Kidney glomerular epithelial cell (primary cell): Measurements from ENCODE around the gene IRAK1.
"Not testable (repeated sequence)": the region's sequence is repeated elsewhere in the genome, so short reads cannot be mapped to it uniquely, and the experiment has no call there.

Experiments
- DNase-seq: peaks from one replicate; lab custom pipeline; 2025; lab: John Stamatoyannopoulos, UW

IRAK1 gene

DNA sequence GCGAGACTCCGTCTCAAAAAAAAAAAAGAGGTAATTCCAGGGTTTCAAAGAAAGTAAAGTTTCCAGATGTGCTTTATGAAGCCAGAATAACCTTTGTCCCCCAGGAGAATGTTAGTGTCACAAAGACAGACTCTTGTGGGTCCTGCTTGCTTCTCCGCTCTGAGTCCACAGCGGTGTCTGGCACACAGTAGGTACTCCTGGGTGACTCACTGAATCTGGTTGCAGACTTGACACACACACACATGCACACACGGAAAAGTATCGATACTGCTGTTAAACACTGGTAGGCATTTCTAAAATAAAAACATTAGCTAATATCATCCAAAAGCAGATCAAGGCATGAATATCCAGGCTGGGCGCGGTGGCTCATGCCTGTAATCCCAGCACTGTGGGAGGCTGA, 24.2 kb downstream of the IRAK1 start:
- no peak for DNase-seq

DNA sequence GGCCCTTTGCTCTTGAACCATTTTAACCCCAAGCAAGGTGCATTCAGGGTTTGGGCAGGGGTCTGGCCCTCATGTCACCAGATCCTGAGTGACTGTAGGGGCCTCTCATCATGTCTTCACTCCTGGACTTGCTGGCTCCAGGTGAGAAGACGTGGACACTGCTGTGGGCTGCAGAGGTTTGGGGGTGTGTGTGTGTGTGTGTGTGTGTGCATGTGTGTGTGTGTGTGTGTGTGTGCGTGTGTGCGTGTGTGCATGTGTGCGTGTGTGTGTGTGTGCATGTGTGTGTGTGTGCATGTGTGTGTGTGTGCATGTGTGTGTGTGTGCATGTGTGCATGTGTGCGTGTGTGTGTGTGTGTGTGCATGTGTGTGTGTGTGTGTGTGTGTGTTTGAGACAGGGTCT, 25.3 kb downstream of the IRAK1 start:
- DNase-seq: not testable (repeated sequence)

DNA sequence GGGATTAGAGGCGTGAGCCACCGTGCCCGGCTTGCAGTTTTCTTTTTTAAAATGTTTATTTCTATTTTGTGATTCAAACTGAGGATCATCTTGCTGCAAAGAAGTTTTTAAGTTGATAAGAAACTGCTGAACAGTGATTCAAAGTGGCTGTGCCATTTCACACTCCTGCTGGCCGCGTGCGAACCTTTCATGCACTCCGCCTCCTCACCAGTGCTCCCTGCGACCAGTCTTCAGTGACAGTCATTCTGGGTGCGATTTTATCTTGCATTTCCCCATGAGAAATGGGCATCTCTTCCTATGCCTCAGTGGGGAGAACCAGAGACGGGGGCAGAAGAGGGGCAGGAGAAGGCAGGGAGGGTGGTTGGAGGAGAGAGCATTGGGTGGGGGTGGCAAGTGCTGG, 25.7 kb downstream of the IRAK1 start:
- no peak for DNase-seq

DNA sequence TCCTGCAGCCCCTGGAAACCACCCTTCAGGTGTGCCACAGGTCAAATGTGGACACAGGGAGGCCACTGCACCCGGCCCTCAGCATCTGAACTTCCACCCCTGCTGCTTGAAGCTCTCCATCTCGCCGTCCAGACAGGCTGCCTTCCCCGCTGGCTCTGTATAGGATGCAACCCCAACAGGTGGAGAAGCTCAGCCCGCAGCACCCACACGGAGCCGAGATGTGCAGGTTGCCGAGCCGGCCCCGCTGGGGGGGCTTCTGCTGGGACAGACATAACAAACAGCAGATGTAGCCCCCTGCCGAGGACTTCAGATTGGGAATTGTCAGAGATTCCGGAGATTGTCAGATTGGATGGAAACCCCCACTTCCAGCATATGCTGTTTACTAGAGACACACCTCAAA, 26.6 kb downstream of the IRAK1 start:
- no peak for DNase-seq

DNA sequence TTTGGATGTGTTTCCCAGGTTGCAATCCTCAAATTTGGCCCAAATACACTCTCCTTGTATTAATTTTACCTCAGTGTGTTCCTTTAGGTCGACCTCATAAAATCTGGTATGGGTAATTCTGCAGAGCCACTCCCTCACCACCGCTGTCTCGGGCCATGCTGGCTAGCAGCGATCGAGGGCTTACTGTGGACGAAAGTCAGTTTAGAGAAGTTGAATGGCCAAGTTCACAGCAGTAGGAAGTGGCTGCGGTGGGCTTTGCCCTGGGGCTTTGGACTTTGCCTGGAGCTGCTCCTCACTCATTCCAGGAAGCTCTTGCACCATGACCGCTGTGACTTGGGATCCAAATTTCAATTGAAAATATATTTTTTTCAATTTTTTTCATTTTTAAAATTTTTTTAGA, 27.5 kb downstream of the IRAK1 start:
- DNase-seq: no peak

DNA sequence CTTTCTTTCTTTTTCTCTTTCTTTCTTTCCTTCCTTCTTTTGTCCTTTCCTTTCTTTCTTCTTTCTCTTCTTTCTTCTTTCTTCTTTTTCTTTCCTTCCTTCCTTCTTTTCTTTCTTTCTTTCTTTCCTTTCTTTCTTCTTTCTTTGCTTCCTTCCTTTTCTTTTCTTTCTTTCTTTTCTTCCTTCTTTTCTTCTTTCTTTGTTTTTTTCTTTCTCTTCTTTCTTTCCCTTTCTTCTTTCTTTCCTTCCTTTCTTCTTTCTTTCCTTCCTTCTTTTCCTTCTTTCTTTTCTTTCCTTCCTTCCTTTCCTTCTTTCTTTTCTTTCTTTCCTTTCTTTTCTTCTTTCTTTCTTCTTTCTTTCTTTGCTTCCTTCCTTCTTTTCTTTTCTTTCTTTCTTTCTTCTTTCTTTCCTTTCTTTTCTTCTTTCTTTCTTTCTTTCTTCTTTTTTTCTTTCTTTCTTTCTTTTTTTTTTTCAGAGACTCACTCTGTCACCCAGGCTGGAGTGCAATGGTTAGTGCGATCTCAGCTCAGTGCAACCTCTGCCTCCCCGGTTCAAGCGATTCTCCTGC, 28.6 kb downstream of the IRAK1 start:
- no peak for DNase-seq

DNA sequence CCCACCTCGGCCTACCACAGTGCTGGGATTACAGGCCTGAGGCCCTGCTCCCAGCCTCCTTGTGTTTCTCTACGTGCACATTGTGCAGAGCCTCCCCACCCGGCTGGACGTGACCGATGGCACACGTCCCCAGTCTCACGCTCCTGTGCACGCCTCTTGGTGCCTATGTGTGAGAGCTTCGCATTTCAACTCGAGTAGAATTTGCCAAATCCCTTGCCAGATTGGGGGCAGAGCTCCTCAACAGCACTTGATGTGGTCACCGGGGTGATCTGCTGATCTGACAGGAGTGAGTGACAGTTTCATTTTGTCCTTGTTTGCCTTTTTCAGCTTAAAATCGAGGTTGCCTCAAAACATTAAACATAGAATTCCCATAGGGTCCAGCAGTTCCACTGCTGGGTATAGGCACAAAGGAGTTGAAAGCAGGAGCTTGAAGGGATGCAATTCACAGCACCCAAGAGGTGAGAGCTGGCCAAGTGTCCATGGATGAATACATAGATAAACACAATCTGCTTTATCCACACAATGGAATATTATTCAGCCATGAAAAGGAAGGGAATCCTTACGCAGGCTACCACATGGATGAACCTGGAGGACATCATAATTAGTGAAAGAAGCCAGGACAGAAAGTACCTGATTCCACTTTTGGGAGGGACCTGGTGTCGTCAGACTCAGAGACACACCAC, 29.6 kb downstream of the IRAK1 start:
- no peak for DNase-seq

DNA sequence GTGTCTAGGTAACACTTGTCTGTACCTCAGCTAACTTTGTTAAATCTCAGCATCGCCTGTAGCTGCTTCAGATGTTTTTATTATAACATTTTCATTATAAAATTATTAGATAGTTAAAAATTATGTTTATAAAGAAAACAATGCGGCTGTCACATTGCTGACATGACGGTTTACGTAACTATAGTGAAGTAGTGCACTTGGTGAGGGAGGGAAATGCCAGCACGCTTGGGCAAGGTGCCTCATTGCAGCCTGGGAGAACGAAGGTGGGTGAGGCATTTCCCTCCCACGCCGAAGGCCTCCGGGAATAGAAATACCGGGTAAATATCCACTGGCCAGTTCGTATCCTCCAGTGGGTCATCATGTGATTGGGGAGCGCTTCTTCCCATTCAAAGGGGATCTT, 31.2 kb downstream of the IRAK1 start:
- DNase-seq: peak; percentile 27

DNA sequence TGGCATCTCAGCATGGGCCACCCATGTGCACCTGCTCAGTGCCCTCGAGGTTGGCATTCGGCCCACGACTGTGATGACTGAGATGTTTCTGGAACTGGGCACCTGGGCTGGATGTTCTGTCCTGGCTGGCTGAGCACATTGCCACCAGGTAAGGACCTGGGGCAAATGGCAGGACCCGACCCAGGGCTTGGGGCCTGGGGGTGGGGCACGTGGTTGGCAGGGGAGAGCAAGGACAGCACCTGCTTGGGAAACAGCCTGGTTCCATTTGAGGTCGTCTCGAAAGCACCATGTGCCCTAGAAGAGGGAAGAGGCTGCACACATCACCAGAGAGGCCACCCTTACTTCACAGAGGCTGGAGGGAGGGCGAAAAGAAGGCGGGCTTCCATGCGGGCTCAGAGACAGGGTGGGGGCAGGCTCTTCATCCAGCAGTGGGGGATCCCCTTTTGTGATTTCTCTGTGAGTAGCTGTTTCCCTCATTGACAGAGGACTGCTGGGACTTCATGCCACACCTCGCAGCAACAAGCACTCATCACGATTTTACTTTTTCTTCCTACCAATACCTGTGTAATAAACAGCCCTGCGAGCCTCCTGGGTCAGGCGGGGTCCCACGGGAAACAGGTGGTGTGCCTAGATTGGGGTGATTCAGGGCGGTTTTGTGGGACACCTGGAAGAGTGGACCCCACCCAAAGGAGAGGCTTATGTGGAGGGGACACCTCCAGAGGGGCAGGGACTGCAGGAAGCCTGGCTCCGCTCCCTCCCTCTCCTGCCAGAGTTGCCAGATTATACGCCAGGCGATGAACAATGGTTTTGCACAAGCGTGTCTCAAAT, 35.1 kb downstream of the IRAK1 start:
- DNase-seq: no peak

DNA sequence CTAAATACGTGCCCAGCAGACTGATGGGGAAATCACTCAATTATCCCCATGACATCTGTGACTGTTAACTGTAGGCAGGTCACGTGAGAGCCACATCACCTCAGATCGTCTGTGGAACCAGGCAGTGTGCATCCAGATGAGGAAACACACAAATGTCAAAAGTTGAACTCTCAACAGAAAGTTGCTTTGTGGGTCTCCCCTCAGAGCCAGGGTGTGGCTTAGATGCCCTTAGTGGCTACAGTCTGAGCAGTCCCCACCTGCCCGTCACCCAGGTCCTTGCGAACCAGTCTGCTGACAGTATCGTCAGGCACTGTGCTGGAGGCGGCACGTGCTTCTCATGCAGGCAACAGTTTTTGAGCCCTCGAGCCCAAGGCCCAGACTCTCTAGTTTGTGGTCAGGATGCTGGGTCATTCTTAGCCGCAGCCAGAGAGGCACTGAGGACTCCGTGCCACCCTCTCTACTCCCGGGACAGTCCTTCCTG, 36.3 kb downstream of the IRAK1 start:
- no peak for DNase-seq

DNA sequence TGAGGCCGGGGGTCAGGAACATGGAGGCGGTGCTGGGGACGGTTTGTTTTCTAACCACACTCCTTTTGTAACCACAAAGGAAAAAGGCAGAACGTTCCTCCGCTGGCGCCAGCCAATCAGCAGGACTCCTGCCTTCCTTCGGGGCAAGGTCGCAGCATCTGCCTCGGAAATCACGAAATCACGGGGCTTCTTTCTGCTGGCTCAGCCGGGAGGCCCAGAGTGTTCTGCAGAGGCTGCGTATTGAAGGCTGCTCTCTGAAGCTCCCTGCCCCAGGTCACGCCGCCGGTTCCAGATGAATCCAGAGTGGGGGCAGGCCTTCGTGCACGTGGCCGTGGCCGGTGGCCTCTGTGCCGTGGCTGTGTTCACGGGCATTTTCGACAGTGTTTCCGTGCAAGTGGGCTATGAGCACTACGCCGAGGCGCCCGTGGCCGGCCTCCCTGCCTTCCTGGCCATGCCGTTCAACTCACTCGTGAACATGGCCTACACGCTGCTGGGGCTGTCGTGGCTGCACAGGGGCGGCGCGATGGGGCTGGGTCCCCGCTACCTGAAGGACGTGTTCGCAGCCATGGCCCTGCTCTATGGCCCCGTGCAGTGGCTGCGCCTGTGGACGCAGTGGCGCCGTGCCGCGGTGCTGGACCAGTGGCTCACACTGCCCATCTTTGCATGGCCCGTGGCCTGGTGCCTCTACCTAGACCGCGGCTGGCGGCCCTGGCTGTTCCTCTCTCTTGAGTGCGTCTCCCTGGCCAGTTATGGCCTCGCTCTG, 37.8 kb downstream of the IRAK1 start:
- DNase-seq: no peak

DNA sequence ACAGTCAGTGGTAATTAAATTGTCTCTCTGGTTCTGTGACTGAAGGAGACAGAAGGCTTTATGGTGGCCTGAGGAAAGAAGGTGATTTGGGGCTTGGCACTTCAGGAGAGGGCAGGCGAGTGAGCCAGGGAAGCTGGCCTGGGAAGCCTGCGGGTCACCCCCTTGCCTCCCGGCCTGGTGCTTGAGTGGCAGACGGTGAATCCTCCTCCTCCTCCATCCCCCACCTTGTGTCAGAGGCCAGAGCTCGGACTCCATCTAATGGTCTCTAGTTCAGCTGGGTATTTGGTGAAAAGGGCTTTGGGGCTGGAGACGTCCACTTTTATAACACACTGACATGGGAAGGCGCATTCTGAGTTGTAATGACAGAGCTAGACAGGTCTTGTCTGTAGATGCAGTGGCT, 38.5 kb downstream of the IRAK1 start:
- DNase-seq: no peak

DNA sequence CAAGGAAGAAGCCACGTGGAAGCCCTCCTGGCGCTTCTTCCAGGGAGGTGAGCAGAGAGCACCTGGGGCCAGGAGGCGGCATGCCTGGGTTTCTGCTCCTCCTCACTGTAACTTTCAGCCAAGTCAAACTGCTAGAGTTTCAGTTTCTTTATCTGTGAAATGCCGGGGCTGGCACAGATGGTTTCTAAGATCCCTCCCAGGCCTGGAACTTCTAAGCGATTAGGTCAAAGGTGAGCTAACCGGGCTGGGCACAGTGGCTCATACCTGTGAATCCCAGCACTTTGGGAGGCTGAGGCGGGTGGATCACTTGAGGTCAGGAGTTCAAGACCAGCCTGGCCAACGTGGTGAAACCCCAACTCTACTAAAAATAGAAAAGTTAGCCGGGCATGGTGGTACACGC, 39.3 kb downstream of the IRAK1 start:
- not testable (repeated sequence) for DNase-seq

DNA sequence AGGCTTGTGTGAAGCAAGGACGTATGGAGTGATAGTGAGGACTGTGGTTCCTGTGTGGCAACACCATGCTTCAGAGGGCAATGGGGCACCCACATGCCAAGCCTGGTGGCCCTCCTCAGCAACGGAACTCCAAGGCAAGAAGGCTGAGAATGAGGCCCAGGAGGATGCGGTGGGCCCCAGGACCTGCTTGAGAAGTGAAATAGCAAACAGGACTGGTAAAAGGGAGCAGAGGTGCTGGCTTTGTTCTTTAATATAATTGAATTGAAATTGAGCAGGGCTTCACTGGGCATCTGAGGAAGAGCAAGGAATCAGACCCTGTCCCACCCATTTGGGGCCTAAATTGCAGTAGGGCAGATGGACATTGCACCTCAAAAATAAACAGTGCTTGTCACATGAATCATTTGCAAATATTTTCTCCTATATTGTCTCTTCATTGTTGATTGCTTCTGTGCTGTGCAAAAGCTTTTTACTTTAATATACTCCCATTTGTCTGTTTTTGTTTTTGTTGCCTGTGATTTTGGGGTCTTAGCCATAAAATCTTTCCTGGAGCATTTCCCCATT, 44.9 kb downstream of the IRAK1 start:
- no peak for DNase-seq

DNA sequence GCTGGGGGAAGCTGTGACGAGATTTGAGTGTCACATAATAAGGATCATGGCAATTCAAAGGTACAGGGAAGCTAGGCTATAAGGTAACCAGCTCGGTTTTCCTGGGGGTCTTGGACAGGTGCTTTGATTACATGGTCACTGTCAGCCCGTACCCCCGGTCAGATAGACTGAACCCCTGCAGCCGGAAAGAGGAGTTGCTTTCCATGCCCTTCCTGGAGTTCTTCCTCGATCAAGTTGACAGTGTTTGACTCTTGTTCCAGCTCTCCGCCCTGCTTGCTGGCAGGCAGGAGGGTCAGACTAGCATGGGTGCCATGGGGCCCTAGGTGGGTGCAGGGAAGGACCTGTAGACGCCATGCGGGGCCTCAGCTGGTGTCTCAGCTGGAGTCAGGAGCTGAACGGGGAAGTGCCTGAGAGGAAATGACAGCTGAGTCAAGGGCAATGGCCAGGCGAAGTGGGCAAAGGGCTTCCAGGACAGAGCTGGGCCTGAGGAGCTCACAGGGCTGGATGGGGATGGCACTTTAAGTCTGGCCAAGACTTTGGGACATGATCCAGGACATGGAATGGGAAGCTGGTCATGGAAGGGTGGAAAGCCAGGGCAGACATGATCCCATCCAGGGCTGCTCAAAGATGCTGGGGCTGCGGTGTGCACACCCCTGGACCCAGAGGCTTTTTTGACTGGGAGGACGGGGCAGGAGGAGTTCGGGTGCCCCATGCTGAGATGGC, 45.5 kb downstream of the IRAK1 start:
- DNase-seq: no peak

DNA sequence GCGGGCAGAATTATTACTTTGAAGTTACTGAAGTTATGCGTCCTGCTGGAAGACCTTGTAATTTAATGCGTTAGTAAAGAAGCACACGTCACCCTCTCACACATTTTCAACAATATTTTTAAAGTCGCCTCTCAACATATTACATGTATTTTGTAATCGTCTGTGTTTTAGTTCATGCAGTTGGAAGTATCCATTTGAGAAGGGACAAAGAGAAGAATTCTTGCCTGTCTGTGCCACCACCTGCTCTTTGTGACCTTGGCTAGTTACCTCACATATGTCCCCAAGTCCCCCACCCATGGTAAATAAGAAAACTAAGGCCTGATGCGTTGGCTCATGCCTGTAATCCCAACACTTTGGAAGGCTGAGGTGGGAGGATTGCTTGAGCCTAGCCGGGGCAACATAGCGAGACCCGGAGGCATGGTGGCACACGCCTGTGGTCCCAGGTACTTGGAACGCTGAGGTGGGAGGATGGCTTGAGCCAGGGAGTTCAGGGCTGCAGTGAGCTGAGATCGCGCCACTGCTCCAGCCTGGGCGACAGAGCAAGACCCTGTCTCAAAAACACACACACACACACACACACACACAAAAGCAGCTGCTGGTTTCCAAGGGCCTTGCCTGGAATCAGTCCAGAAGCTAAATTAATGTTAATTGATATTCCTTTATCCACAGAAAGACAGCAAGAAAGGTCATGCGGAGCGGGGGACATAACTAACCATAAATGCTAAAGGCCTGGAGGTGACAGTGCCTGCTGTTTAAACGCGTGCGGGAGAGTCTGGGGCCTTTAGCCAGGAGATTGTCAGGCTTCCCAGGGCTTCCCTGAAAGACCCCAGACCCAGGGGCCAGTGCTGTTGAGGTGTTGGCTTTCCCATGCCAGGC, 46.3 kb downstream of the IRAK1 start:
- DNase-seq: no peak

DNA sequence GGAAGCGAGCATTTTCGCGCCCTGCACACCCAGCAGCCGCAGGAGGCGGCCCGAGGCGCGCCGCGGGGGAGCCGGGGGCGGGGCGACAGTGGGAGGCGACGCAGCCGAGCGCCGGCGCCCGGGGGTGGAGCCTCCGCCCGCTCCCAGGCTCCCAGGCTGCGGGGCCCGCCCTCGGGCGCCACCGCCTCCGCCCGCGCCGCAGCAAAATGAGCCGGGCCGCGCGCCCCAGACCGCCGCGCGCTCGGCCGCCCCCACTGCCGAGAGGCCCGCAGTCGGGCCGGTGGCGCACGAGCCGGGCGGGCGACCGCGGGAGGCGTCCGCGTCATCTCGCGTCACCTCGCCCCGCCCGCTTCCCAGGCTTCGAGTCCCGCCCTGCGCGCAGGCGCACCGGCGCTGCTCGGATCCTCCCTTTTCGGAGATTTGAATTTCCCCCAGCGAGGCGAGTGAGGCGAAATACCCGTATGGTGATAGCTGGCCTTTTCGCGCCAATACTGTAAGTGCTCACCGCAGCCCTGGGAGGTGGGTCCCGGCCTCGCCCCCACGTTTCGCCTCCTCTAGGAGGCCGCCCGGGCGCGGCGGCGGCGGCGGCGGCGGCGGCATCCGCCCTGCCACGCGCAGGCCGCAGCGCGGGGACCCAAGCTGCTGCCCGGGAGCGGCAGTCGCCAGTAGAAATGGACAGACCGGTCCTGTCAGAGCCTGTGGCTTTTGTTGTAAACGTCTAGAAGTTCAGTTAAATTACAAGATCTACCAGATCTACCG, 47.2 kb downstream of the IRAK1 start, which contains the start of gene TMEM187:
TSS of gene TMEM187 (plus strand) at position 387 of the 759 bp plus-strand sequence. CDS start 9,309 bp downstream, outside the sequence.
- peak; percentile 49 for DNase-seq

DNA sequence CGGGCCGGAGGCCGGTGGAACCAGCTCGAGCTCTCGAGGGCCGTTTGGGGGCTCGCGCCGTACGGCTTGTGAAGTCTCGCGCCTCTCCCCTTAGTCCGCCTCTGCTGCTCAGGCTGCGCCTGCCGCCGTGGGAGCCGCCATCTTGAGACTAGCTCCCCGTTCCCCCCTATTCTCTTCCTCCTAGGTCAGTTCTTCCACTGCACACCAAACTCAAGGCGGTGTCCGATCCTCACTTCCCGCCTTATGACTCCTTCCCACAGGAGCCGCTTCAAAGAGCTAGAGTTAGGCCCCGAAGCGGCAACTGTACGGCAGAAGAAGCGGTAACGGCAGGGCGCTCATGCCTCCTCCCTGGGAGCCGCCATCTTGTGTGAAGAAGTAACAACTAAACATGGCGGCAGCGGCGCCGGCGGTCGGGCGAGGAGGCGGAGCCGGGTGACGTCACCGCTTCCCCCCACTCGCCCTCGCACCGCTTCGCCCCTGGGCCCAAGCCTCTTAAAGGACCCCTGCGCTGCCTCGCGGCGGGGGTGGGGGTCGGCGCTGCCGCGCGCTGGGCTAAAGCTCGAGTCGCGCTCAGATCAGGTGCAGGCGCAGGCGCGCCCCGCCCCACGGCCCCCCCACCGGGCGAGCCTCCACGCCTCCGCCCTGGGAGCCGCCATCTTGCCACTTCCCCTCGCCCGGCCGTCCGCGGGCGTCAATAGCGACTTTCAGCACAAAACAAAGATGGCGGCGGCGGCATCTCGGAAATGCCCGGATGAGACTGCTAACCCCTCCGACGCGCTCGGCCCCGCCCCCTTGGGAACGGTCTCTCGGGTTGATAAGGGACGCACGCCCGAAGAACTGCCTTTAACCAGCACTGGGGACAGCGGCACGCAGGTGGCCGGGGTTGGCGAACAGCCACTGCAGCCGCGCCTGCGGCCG, 48.0 kb downstream of the IRAK1 start, which contains the start of gene HCFC1:
TSS of gene HCFC1 (minus strand) at position 369 of the 918 bp plus-strand sequence. CDS start 978 bp downstream, outside the sequence.
- DNase-seq: peak; percentile 75
